Testis (tissue), 3 donors: ENCODE measurements around the gene SLC34A3. TPM values are rescaled to one million over a fixed set of nuclear protein-coding genes. Genes with fewer than 3 reads are reported as not detected.
A peak's percentile ranks its signal among the peaks of the same experiment; 100 is the strongest.

Source experiments
- DNase-seq: peaks from one replicate; pipeline ENCODE4 v3.0.0-alpha.2; 2019
- H3K27ac ChIP-seq, 2 donors: fragments of 200-600 bp; sonication (generic); one replicate each; pipeline ENCODE4 v1.5.1; 2019
- H3K27me3 ChIP-seq: fragments of 200-600 bp; sonication (generic); one replicate; pipeline ENCODE4 v1.5.1; 2019
- H3K36me3 ChIP-seq: fragments of 200-600 bp; sonication (generic); one replicate; pipeline ENCODE4 v1.5.1; 2017; ENCODE audit warnings: low read depth; ENCODE audit errors: missing control alignments
- H3K4me1 ChIP-seq: fragments of 200-600 bp; sonication (generic); one replicate; pipeline ENCODE4 v1.5.1; 2019
- H3K4me3 ChIP-seq, 2 donors: fragments of 200-600 bp; sonication (generic); one replicate each; pipeline ENCODE4 v1.5.1; 2017 to 2019
- H3K9me3 ChIP-seq: fragments of 200-600 bp; sonication (generic); one replicate; pipeline ENCODE4 v1.5.1; 2017
- POLR2A ChIP-seq: fragments of 450-650 bp; IDR thresholded peaks from one replicate; pipeline ENCODE4 v1.6.1; 2017; ENCODE audit warnings: antibody characterized with exemption, mild to moderate bottlenecking, moderate library complexity
- WGBS, 2 donors: methylation state at CpG; one replicate each; pipeline ENCODE4 v1.1.5; 2018; 5-methylcytosine and 5-hydroxymethylcytosine counted together
- intact Hi-C: fragments of 100-400 bp; cut with DNase I; formaldehyde crosslinking; loops from one replicate; pipeline ENCODE4 v1.15.1; 2023; ENCODE audit warnings: low total_unique reads
- polyA plus RNA-seq: library from polyadenylated mRNA; stranded (reverse); fragments of 350-450 nt; fragmentation: Illumina TruSeq; extraction: RNeasy Lipid Tissue Mini Kit (QIAGEN cat#74804); gene quantifications from one replicate; pipeline ENCODE4 v1.2.3, GENCODE V29; 2014; ENCODE audit warnings: low read depth, low replicate concordance; ENCODE audit not compliant: insufficient read depth
- total RNA-seq, 2 donors: library from RNA; depleted of rRNA; stranded (reverse); fragments of >200 nt; gene quantifications; one replicate each; pipeline ENCODE4 v1.2.3, GENCODE V29; 2016
- TF ChIP-seq, protein P1 (sequence below), 3 experiments: fragments of 450-650 bp in 2 of 3; fragments of 200-600 bp in 1 of 3; sonication (generic) in 1 of 3; IDR thresholded peaks; one replicate each; pipeline ENCODE4 v1.5.1; 2016 to 2019; ENCODE audit warnings: antibody characterized with exemption in 3 of 3, mild to moderate bottlenecking in 2 of 3, moderate library complexity in 1 of 3

SLC34A3 gene
- total and polyA plus RNA-seq, 3 donors from 2014 or later = 0.15 to 0.25 (median 0.24) TPM

DNA sequence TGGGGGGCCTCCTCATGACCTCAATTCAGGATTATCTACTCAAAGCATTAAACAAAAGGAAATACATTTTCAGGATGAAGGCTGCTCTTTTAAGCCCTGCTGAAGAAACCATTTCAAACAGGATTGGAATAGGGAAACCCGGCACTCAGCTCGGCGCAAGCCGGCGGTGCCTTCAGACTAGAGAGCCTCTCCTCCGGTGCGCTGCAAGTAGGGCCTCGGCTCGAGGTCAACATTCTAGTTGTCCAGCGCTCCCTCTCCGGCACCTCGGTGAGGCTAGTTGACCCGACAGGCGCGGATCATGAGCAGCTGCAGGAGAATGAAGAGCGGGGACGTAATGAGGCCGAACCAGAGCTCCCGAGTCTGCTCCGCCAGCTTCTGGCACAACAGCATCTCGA lies 26.0 kb upstream of the SLC34A3 start:
- Histone ChIP-seq H3K27me3 (no peaks in the 10 kb centered on the region), H3K4me1 (peaks cover 36% of the 10 kb centered on the region), H3K4me3 (peak overlapping the region; percentile 91 to 99), H3K9me3 (no peaks in the 10 kb centered on the region), H3K36me3 (no peaks in the 10 kb centered on the region), H3K27ac (no peak overlapping the region)
- TF ChIP-seq POLR2A = no peak
- TF ChIP-seq, protein P1, sequence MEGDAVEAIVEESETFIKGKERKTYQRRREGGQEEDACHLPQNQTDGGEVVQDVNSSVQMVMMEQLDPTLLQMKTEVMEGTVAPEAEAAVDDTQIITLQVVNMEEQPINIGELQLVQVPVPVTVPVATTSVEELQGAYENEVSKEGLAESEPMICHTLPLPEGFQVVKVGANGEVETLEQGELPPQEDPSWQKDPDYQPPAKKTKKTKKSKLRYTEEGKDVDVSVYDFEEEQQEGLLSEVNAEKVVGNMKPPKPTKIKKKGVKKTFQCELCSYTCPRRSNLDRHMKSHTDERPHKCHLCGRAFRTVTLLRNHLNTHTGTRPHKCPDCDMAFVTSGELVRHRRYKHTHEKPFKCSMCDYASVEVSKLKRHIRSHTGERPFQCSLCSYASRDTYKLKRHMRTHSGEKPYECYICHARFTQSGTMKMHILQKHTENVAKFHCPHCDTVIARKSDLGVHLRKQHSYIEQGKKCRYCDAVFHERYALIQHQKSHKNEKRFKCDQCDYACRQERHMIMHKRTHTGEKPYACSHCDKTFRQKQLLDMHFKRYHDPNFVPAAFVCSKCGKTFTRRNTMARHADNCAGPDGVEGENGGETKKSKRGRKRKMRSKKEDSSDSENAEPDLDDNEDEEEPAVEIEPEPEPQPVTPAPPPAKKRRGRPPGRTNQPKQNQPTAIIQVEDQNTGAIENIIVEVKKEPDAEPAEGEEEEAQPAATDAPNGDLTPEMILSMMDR (IDR thresholded peaks at IDR 0.05) = no peak
- WGBS, 2 donors = 11% methylated on average over 3 to 21 of the region's 21 CpGs
- no peak for DNase-seq
- intact Hi-C loops = no loop called here

DNA sequence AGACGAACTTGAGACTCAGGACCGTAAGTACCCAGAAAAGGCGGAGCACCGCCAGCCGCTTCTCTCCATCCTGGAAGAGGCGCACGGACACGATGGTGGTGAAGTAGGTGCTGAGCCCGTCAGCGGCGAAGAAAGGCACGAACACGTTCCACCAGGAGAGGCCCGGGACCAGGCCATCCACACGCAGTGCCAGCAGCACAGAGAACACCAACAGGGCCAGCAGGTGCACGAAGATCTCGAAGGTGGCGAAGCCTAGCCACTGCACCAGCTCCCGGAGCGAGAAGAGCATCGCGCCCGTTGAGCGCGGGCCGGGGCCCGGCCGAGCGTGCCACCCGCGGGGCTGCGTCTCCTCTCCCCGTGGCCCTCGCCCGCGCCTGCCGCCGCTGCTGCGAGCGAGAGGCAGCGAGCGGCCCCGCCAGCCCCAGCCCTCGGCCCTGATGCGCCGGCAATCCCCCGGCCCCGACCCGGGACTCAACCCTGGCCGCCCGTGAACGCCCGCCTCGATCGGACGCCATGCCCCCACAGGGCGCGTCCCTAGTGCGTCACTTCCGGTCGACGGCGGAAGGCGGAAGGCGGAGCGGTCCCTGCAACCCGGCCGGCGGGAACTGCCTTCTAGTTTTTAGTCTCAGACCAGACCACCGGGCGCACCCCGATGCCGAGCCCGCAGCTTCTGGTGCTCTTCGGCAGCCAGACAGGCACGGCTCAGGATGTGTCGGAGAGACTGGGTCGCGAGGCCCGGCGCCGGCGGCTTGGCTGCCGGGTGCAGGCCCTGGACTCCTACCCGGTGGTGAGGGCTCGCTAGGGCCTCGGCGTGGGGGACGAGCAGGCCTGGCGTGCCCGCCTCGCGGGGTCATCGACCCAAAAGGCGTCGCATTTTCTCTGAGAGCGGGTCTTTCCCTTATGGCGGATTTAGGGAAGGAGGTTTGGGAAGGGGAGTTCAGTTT lies 25.3 kb upstream of the SLC34A3 start, which contains the start of the genes NDOR1 and TMEM203:
Gene NDOR1, plus strand, starts transcription at position 575 of the 944 bp plus-strand sequence. Its CDS starts 78 bp downstream, at position 653.
Gene TMEM203, minus strand, starts transcription at position 523 of the 944 bp plus-strand sequence. Its CDS starts 234 bp downstream, at position 289.
- Histone ChIP-seq H3K4me1 (peaks cover 35% of the 10 kb centered on the region), H3K9me3 (no peaks in the 10 kb centered on the region), H3K36me3 (no peaks in the 10 kb centered on the region), H3K27ac (peak within 1 kb of the TSS; percentile 8 to 61), H3K4me3 (peak within 1 kb of the TSS; percentile 91 to 99), H3K27me3 (no peaks in the 10 kb centered on the region)
- WGBS, 2 donors = 0 to 1% methylated on average over 26 to 63 of the region's 98 CpGs
- peak; percentile 95 for DNase-seq
- TF ChIP-seq POLR2A = no peak
- TF ChIP-seq, protein P1 (IDR thresholded peaks at IDR 0.05) = no peak
- intact Hi-C loops = no loop called here

GRCh38 chr9:137206602-137207001 lies 24.1 kb upstream of the SLC34A3 start:
- H3K9me3 ChIP-seq = no peaks in the 10 kb centered on the region
- intact Hi-C loops = no loop called here
- no peak overlapping the region for H3K27ac ChIP-seq
- TF ChIP-seq, protein P1 (IDR thresholded peaks at IDR 0.05) = no peak
- no peak for TF ChIP-seq POLR2A
- 67 to 72% methylated on average over 7 of the region's 7 CpGs for WGBS, 2 donors
- H3K36me3 ChIP-seq = no peaks in the 10 kb centered on the region
- no peaks in the 10 kb centered on the region for H3K27me3 ChIP-seq
- no peak for DNase-seq
- peaks cover 27% of the 10 kb centered on the region for H3K4me1 ChIP-seq
- H3K4me3 ChIP-seq = no peak overlapping the region

DNA sequence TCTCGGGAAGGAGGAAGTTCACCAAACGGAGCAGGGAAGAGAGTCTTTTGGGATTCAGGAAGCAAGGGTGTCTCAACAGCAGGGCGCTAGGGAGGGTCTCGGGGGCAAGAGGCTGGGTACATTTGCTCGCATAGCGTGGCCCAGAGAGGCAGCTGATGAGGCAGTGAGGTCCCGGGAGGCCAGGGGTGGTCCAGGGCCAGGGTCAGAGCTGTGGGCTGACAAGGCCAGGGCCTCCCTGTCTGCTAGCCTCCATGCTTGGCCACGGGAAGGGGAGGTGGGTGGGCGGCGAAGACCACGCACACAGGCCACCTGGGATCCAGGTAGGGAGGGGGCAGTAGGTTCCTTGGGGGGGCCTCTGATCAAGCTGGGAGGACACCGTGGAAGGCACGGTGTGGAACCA lies 19.2 kb upstream of the SLC34A3 start:
- Histone ChIP-seq H3K27me3 (no peaks in the 10 kb centered on the region), H3K4me1 (peaks cover 11% of the 10 kb centered on the region), H3K27ac (no peak overlapping the region), H3K9me3 (no peaks in the 10 kb centered on the region), H3K4me3 (no peak overlapping the region), H3K36me3 (no peaks in the 10 kb centered on the region)
- no peak for DNase-seq
- 80 to 82% methylated on average over 13 of the region's 13 CpGs for WGBS, 2 donors
- intact Hi-C loops = no loop called here
- TF ChIP-seq POLR2A = no peak
- TF ChIP-seq, protein P1 (IDR thresholded peaks at IDR 0.05) = no peak
